H1 (cell line): Measurements from ENCODE around the gene FN3KRP. TPM values are rescaled to one million over a fixed set of nuclear protein-coding genes. Genes with fewer than 3 reads are reported as not detected.

Experiments used
- TAF1 ChIP-seq: IDR thresholded peaks from 2 replicates; pipeline ENCODE4 v1.6.1; 2011; ENCODE audit warnings: mild to moderate bottlenecking, low read depth, low read length
- polyA plus RNA-seq, 7 experiments: library from polyadenylated mRNA; depleted of rRNA in 3 of 7; stranded (reverse) in 5 of 7; unstranded in 2 of 7; fragments of >200 nt in 5 of 7; fragments of 200-250 nt in 2 of 7; gene quantifications; 1 replicate in 5 of 7; 2 replicates in 1 of 7; 4 replicates in 1 of 7; pipeline versions ENCODE4 v1.2.1 to v1.2.3, GENCODE V29; 2011 to 2013; ENCODE audit warnings: missing spikeins in 2 of 7, mixed read lengths in 2 of 7
- total RNA-seq: library from RNA; stranded (reverse); fragmentation: NEBNext Ultra II Directional; extraction: Animal tissue kit (Norgen Biotek cat#: 25700); gene quantifications from 2 replicates; pipeline ENCODE4 v1.2.1, GENCODE V29; 2021

Gene FN3KRP
- total and polyA plus RNA-seq, 2 of the 8 experiments (the other 6 are each of a cell fraction or from before 2014, with no cell fraction given), result 18.1 to 21.4 TPM

DNA sequence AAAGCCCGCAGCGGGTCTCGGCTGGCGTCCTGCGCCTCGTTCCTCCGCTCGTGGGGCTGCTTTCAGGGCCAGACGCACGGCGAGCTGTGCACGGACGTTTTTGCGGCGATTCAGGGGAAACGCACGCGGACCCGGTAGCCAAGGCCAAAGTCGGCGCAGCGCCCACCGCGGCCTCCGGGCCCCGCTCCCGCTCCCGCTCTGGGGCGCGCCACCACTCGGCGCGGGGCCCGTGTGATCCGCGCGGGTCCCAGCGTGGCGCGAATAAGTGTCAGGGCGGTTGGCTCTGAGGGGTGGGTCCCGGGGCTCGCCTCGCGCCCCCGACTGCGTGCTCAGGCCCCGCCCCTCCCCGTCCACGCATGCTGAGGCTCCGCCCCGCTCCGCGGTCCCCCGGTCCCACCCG lies 34.7 kb downstream of the FN3KRP start (continued):
- 0 out of 2 replicates have a peak, but pooled peaks have one; percentile 0 for TF ChIP-seq TAF1
